SH-SY5Y (cell line): Measurements from ENCODE around the gene KCNH4.

Experiments
- GATA2 ChIP-seq: IDR thresholded peaks from 2 replicates; pipeline ENCODE4 v1.6.1; 2011; ENCODE audit warnings: mild to moderate bottlenecking, low read depth, low read length
- GATA3 ChIP-seq: IDR thresholded peaks from 2 replicates; pipeline ENCODE4 v1.6.1; 2011; ENCODE audit warnings: low read depth, mild to moderate bottlenecking, low read length, moderate library complexity

Gene KCNH4

DNA sequence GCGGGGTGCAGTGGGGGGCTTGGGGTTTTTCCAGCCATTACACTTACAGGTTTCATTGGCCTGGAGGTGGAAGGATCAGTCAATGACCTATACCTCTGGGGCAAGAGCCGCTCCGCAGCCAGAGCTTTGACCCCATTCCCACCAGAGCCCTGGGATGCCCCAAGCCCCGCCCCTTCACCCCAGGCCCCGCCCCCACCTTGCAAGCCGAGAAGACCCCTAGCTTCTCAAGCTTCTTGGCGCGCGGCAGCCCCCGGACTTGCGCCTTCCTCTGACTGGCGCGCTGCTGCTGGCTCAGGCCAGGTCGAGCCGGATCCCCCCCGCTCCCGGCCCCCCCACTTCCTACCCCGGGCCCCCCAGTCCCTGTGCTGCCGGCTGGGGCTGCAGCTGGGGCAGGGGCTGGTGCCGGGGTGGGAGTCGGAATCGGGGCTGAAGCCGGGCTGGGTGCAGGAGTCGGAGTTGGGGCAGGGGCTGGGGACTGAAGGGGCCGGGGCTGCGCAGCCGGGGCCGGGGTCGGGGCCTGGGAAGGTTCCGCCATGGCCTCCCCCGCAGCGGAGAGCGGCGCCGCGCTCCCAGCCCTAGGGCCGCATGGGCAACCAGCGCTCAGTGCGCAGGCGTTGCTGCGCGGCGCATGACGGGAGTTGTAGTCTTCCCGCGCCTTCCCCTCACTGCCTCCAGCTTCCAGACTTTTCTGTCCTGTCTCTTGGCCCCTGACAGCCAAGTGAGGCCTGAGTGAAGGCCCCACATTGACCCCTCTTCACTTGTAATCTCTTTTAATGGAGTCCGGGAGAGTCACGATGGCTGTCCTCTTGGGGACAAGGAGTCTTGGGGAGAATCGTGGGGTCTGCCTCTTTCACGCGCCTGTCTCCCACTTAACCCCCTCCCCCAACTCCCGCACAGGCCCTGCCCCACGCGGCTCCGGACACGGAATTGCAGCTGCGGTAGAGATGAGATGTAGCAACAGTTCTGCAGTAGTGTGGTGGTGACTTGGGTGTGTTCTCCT lies 59.9 kb downstream of the KCNH4 start, which contains the start of gene KAT2A:
TSS of gene KAT2A (minus strand) at position 598 of the 1,000 bp plus-strand sequence. CDS start at position 535, 63 bp downstream.
- TF ChIP-seq GATA3 (no peak), GATA2 (no peak)

DNA sequence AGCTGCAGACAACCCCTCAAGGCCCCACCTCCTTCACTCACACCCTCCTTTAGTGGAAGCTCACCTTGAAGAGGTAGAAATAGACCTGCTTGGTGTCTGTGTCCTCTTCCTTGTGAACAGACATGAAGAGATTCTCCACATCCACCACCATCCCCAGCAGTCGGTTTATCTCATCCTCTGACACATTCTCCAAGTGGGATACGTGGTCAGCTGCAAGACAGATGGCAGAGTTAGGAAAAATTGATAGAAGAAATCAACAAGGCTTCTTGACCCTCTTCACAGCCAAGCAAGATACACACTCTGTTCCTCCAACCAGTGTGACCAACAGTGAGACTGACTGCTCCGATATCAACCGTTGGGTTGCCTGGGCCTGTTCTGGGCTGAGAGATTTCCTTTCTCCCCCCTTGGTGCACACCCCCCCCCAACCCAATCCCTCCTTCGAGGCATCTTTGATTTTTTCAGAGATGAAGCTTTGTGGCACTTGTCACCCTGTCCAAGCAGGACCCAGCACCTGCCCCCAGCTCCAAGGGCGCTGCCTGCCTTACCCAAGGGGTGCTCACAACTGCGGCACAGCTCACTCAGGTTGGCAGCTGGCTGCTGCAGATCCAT lies 60.7 kb downstream of the KCNH4 start:
- no peak for TF ChIP-seq GATA2
- no peak for TF ChIP-seq GATA3

DNA sequence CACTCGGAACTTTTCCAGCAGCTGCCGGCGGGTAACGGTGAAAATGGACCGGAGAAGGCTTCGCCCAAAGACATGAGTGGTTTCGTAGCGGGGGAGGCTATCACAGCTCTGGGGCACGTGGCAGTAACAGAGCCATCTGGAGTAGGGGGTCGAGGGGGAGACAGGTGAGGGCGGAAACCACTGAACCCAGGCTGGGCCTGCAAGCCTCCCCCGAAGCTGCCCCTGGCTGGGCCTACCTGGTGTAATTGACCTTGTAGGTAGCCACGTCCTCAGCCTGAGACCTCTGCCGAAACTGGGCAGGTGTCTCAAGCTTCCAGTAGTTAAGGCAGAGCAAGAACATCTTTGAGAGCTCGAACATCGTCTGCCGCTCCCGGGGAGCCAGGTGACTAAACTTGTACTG lies 61.6 kb downstream of the KCNH4 start:
- TF ChIP-seq GATA2 (no peak), GATA3 (no peak)

DNA sequence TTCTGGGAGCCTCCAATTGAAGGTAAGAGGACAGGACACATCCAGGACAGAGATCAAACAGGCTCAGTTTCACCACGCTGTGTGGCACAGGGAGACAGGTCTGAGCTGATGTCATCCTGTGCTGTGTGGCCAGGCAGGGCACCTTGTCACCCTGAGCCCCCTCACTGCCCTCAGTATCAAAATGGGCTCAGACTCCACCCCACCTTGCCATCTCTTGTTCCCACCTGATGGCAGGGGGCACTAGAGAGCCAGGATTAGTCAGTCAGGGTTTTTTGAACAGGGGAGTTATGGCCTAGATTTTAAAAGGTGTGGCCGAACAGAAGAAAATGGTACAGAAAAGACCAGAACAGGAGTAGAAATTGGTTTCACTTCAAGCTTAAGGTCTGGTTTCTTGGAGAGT lies 62.4 kb downstream of the KCNH4 start:
- no peak for TF ChIP-seq GATA3

DNA sequence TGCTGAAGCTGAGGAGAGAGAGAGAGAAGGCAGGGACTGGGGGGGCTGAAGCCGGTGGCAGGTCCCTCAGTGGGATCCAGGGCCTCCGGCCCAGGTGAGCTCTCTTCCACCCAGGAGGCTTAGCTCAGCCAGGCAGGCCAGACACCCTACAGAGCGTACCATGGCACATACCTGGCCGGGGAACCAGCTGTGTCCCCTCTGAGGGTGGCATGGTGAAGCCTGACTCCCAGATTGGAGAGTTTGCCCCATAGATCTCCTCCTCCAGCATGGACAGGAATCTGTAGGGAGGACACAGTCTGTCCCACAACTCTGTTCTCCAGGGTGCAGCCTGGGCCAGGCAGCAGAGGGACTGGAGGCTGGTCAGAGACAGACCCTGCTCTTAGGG lies 62.8 kb downstream of the KCNH4 start:
- TF ChIP-seq GATA3 = no peak
- no peak for TF ChIP-seq GATA2

DNA sequence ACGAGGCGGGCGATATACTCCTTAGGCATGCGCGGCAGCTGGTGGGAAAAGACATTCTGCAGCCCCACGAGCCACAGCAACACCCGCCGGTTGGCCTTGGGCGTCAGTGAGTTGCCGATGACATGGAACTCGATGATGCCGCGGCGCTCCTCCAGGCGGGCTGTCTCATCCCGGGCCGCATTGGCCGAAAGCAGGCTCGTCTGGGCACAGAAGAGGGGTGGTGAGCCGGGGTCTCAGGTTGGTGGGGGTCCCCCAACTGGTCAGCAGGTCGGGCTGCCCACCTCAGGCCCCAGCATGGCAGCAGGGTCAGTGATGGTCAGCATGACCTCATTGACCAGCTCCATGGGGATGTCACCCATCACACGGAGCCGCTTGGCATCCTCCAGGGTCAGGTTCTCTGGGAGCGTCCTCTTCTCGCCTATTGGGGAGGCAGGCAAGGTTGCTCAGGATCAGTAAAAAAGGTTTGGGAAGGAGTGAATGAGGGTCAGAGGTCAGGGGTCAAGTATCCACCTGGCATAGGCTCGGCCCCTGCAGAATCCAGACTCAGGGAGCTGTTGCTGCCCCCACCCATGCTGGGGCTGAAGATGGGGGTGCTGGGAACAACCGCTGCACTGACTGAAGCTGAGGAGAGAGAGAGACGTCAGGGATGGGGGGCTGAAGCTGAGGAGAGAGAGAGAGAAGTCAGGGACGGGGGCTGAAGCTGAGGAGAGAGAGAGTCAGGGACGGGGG lies 63.4 kb downstream of the KCNH4 start:
- TF ChIP-seq GATA2 (no peak), GATA3 (no peak)

DNA sequence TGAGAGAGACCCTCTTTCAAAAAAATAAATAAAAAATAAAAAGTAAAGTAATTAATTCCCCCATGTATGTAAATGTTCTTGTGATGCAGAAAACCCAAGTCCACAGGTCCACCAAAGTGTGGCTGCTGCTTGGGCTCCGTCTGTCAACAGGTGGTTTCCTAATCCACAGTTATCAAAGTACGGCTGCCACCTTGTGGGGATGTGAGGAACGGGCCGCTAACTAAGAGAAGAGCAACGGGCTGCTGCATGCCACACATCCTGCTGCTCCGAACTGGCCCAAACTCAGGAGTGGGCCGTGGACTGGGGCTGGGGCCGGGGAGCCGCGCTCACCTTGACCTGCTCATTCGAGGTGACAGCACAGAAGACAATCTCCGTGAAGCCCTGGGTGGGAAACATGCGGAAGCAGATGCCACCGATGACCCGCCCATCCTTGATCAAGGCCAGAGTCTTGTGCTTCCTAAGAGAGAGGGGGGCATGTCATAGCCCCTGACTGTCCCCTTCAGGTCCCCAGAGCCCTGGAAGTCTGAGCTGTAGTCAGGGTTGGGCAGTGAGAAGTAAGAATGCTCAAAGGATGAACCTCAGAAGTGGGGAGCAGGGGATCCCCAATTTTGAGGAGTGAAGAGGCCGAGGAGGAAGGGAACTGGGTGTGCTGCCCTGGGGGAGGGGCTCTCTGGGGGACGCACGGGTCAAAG lies 64.1 kb downstream of the KCNH4 start:
- TF ChIP-seq GATA2 (no peak), GATA3 (no peak)

DNA sequence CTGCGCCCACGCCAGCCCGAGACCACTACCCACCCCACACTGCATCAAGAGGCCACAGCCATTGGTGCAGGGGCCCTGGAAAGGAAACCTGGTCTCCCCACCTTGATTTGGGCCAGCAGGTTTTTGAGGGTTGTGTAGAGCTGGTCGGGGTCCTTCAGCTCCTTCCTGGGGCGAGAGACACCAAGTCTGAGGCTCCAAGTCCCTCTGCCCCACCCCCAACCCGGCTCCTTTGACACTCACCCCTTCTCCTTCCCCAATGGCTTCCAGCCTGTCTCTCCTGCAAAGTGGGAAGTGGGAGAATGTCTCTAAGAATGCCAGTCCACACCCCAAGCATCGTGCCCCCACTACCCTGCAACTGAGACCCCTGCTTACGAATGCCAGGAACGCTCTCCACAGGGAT lies 66.8 kb downstream of the KCNH4 start:
- TF ChIP-seq GATA2 = no peak
- TF ChIP-seq GATA3 = no peak

DNA sequence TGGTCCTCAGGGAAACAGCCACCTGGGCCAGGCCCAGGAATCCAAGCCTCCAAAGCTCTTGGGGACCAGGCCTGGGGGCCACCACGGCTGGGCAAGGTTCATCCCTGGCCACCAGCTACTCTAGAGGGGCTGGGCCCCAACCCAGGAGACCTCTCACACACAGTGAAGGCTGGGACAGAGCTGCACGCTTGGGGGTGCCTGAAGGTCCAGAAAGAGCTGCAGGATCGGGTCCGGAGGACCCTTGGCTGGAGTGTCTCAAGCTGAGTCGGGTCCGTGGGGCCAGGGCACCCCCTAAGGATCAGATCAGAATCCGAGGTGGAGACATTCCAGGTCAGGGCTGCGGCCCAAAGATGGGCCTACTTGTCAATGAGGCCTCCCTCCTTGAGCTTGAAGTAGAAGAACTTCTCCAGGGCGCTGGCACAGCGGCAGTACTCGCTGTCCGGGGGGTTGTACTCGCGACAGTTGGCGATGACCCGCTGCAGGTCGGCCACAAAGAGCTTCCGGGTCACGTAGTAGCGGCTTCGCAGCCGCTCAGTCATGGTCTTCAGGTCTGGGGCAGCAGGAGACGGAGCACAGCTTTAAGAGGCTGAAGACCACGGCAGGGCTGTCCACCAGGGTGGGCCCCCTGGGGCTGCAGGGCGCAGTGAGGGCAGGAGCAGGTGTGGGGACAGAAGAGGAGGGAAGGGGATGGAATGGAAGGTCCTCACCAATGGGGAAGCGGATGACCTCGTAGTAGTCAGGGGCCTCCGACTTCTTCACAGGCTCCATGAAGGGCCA lies 67.5 kb downstream of the KCNH4 start:
- TF ChIP-seq GATA2 (no peak), GATA3 (no peak)

DNA sequence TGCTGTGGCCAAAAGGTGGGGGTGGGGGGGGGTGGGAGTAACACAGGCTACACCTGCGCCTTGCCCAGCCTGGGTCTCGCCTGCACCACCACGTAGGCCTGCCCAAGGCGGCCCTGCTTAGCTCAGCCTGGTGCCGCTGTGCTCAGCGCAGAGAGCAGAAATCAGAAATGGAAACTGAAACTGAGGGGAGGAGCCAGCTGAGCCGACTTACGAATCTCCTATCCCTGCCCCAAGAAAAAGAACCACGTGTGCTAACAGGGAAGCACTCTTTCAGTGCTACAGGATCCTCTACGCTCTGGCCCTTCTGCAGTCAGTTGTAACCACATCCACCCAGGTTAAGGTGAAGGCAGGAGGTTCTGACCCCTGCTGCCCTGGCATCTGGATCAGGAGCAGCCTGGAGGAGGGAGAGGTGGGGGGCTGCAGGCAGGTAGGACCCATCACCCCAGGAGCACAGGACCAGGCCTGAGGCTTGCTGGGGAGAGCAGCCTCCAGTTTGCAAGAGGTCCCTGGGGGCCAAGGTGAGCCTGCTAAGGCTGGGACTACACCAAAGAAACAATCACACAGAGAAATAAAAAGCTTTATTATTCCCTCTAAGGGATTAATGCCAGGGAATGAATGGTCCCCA lies 68.3 kb downstream of the KCNH4 start, which contains the start of gene DHX58:
TSS of gene DHX58 (minus strand) at position 163 of the 625 bp plus-strand sequence. CDS start 822 bp downstream, outside the sequence.
- TF ChIP-seq GATA3 (no peak), GATA2 (no peak)

DNA sequence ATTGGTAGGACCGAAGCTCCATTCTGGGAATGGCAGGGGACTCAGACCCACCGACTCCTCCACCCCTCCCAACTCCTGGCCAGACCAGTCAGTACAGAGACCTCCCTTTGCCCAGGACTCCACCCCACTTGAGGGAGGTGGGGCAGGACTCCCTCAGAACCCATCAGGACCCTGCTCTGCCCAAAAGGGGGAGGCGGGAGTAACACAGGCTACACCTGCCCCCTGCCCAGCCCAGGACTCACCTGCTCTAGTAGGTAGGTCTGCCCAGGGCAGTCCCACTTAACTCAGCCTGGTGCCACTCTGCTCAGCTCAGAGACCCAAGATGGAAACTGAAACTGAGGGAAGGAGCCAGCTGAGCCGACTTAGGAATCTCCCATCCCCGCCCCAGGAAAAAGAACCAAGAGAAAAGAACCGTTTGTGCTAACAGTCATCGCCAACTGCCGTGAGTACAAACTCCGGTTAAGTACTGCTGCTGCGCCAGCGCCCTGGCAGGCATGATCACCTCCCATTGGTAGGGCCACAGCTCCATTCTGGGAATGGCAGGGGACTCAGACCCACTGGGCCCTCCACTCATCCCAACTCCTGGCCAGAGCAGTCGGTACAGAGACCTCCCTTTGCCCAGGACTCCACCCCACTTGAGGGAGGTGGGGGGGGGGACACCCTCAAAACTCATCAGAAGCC lies 68.9 kb downstream of the KCNH4 start:
- TF ChIP-seq GATA3 = no peak
- no peak for TF ChIP-seq GATA2

DNA sequence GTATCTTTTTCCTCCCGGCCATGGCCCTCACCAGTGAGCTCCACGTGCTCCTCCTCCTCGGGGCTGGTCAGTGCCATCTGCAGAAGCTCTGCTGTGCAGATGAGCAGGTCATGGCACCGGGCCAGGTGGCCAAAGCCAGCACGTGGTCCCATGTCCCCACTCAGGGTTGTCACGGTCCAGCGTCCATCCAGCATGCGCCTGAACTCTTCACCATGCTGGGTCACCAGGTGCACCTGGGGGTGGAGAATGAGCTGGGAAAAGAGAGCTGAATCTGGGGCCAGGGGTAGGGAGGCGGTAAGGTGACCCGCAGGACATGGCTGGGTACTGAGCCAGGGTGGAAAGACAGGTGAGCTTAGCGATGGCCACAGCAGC lies 69.7 kb downstream of the KCNH4 start:
- no peak for TF ChIP-seq GATA3
- no peak for TF ChIP-seq GATA2
